HG03565 (cell line): Measurements from ENCODE around the gene RTP2.
A peak's percentile ranks its signal among the peaks of the same experiment; 100 is the strongest.

Source experiments
- ATAC-seq: cut with Tn5 transposase; IDR thresholded peaks from one replicate; pipeline ENCODE4 v1.9.1; 2021; ENCODE audit warnings: mild to moderate bottlenecking, moderate library complexity; ENCODE audit not compliant: unreplicated experiment

The RTP2 gene, protein sequence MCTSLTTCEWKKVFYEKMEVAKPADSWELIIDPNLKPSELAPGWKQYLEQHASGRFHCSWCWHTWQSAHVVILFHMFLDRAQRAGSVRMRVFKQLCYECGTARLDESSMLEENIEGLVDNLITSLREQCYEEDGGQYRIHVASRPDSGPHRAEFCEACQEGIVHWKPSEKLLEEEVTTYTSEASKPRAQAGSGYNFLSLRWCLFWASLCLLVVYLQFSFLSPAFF

DNA sequence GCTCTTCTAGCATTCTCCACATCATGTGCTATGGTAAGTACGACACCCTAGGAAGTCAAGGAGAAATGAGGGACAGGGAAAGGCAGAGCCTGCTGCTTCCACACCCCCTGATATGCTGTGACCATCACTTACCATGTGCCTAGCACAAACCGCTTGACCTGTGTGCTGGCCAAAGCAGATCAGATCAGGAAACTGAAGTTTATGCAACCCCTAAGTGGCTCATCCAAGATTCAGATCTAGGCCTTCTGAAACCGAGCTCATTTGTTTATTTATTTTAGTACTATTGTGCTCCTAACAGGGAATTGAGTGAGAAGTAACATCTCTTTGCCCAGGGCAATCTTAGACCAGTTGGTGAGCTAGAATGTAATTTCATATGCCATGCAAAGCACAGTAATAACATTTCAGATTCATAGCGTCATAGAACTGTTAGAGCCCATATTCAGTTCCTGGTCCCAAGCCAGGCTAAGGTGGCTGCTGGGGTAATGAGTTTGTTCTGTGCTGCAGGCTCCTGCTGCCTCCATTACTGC is at the start of gene RTP2:
TSS of gene RTP2 (minus strand) at position 51 of the 527 bp plus-strand sequence. CDS start 429 bp downstream, outside the sequence.
- ATAC-seq: no peak

DNA sequence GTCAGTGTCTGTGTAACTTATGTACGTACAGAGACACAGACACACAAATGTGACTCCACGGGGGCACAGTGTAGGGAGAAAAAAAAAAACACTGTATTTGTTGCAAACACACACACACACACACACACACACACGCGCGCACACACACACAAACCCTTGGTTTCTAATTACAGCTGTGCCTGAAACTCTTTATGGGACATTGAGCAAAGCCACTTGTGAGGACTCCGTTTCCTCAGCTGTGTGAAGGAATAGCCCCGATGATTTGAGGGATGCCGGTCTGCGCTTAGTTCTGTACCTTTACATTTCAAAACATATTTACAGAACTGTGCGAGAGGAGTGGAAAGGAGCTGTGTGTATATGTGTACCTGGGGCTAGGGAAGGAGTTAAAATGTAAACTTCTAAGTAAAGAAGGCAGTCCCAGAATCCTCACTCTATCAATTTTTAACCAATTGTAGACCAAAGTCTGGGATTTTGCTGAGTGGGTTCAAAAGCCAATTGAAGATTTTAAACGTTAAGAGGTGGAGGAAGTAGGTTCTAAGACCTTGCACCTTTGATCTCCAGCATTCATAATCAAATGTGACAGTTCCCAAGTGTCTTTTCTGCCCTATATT is 48.3 kb upstream of the RTP2 start:
- no peak for ATAC-seq

DNA sequence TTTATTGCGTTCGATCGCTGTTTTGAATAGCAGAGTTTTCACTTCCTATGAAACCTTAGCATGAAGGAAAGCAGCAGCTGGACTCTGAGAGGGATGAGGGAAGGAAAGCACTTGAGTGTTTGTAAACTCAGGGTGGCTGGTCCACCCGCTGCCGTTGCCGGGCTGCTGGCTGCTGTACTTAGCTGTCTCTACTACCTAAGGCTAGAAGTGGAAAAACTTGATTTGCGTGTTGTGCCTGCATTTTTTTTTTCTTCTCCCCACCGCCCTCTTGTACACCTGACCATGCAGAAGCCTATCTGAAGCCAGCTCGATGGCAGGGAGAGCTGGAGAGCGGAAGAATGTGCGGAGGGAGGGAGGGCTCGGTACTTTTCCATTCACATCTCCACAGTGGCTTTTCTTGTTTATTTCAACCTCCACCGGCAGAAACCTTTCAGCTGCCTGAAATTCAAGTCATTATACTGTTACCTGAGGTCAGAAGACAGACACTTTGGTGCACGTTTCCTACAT is 47.7 kb upstream of the RTP2 start:
- ATAC-seq: no peak

- no peak for ATAC-seq
These were observed 45.7 kb upstream of the RTP2 start for GRCh38 chr3:187748050-187748481.

GRCh38 chr3:187747506-187747905 is 45.1 kb upstream of the RTP2 start:
- no peak for ATAC-seq

- ATAC-seq: no peak
These were observed 44.3 kb upstream of the RTP2 start for GRCh38 chr3:187746442-187747281.

DNA sequence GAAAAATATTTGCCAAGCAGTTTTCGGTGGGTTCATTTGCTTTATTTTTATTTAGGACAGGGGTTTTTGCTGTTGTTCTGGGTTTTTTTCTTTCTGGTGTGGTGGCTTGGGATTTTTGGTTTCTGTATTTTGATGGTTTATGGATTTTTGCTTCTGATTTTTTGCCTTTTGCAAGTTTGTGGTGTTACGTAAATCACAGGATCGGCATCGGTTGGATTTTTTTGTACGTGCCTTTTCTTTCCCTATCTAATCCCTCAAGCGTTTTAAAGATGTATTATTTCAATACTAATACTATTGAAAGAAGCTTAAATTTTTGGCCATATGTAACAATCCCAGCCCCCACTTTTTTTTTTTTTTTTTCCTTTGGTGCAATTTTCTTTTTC is 43.7 kb upstream of the RTP2 start:
- ATAC-seq: no peak

DNA sequence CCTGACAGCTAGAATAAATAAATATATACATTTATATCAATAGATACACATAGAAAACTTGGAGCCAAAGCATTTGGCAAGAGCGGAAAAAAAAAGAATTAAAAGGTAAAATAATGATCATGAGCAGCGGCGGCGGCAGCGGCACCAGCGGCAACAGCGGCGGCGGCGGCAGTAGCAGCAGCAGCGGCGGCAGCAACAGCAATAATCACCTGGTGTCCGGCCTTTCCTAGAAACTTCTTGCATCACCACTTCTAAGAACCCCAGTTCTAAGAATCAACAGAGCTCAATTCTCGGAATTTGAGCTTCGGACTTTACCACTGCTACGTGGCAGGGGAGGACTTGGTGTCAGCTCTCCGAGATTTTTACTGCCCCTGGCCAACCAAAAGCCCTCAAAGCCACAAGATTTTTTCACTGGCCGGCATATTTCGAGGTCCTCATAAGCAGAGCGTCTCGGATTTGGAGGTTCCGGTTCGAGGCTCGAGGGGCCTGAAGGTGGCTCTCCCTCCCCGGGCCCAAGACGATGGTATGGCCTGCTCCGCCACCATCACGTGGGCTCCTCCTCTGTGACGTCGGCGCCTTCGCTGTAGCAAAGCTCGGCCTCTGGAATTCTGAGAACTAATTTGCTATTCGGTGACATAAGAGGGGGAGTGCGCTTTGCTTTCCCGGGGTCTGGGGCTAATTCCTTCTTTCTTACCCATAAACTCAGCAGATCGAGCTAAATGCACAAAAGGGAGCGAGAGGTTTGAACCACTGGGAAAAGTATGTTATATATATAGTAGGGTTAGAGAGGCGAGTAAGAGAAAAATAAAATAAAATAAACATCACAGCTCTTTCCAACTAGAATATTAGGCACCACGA is 43.1 kb upstream of the RTP2 start, which contains the start of gene BCL6:
TSS of gene BCL6 (minus strand) at position 268 of the 858 bp plus-strand sequence. CDS start 11,775 bp downstream, outside the sequence.
- peak; percentile 55 for ATAC-seq

GRCh38 chr3:187744169-187745151 is 42.1 kb upstream of the RTP2 start:
- ATAC-seq: no peak

GRCh38 chr3:187743195-187744141 is 41.1 kb upstream of the RTP2 start:
- no peak for ATAC-seq

GRCh38 chr3:187742351-187743171 is 40.2 kb upstream of the RTP2 start:
- ATAC-seq: no peak

DNA sequence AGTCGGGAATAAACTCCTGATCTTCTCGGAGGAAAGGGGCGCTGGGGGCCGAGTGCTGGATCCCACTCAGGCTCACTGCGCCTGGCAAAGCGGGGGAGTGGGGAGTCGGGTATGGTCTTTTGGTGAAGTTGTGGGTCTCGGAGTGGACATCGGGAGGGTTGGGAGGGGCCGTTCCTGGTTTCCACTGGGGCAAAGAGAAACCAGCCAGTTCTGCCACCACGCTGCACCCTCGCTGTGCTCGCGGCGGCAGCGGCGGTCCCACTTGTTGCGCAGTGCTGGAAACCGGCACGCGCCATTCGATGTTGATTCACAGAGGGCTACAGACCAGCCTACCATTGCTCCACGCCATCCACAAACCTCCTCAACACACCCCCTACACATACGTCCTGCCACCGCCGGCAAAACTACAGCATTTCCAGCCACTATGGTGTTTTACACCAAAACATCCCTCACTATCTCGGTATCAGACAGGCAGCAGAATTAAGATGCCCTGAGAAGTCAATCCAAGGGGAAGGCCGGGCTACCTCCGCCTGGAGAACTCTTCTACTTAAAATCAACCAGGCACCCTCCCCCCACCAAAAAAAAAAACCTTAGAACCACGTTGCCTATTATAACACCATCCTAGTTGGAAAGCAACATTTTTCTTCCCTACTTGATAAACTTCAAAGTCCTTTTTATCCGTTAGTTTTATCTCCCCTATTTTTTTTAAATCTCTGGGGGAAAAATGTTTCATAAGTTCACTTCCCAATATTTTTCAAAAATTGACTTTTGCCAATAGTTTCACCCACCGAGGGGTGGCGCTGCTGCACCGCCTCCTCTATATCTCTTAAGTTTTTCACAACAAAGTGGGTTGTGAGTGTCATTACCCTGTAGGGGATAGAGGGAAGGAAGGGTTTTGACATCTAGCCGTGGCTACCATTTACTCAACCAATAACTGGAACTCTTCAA is 39.3 kb upstream of the RTP2 start:
- no peak for ATAC-seq

DNA sequence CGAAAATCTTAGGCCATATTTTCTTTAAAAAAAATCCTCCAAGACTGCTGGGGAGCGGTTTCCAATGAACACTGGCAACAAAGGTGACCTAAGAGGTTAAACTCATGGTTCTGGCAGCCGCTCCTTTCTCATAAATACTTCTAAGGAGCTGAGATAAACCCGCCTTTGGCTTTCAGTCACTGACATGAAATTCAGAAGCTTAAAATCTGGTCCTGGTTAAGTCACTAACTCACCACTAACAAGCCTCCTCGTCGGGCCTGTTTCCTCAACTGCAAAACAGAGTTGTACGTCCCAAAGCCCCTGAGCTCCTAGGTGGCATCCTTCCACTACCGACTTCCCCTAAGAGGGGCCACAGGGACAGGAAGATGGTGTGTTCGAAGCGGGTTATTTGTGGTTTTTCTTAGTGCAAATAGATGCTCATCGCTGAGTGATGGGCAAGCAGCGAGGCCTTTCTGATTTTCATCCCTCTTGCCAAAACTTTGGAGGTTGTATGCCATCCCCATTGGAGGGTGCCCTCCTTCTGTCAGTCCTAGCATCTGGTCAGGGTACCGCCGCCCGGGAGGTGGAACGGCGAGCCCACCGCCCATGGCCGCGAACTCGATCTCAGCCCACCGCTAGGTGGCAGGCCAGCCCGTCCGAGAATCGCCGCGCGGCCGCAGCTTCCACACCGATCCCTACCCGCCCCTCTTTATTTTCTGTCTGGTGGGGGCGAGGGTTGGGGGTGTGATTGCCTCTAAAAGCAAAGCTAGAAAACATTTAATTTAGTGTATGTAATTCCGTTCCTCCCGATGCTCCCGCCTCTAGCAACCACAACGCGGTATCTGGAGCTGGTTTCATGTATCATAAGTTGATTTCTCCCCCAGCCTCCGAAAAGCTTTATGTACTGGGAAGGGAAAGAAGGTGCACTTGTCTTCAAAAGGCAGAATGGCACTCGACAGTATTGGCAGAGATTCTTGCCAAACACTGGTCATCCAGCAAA is 38.4 kb upstream of the RTP2 start:
- no peak for ATAC-seq

- no peak for ATAC-seq
These were observed 37.4 kb upstream of the RTP2 start for GRCh38 chr3:187739561-187740332.
